K562 (cell line): ENCODE results near the gene CLPSL1. TPM values are rescaled to one million over a fixed set of nuclear protein-coding genes. Genes with fewer than 3 reads are reported as not detected.
"Not testable (repeated sequence)": the region's sequence is repeated elsewhere in the genome, so short reads cannot be mapped to it uniquely, and the experiment has no call there.

Experiments
- ATAC-seq: fragments of 200-7000 bp; cut with Tn5 transposase; 3 replicates; pipeline ENCODE4 v1.9.1; 2020; ENCODE audit warnings: moderate library complexity
- BruUV-seq: library from RNA; stranded (reverse); fragments of 400-500 nt; replicated peaks from 2 replicates; lab custom pipeline; 2021; lab: Mats Ljungman, UMichigan
- CTCF ChIA-PET: fragments of 300-600 bp; formaldehyde crosslinking; extraction: SDS; loops from one replicate; lab custom pipeline; 2021; ENCODE audit warnings: low intra/inter-chr PET ratio; lab: Yijun Ruan, JAX
- POLR2A ChIA-PET: fragments of 300-600, 350-650 bp; sonication (Branson Sonifier 250); formaldehyde crosslinking; extraction: SDS; loops from one replicate; lab custom pipeline; 2021; ENCODE audit warnings: antibody characterized with exemption, inconsistent platforms; lab: Yijun Ruan, JAX
- DNase-seq, 4 experiments: peaks; one replicate each; pipeline versions ENCODE4 v3.0.0 to v3.0.0-alpha.2; 2011 to 2018; ENCODE audit warnings: low spot score in 3 of 4, mixed read lengths in 3 of 4; ENCODE audit errors: extremely low read depth in 1 of 4
- FAIRE-seq: peaks from 2 replicates; lab custom pipeline; 2011; peaks lifted over from hg19 to GRCh38; lab: Jason Lieb, UNC
- H2AFZ ChIP-seq: 2 replicates; pipeline ENCODE4 v1.6.0; 2011; ENCODE audit warnings: low read depth, low read length, control low read depth, inconsistent platforms
- H3K27ac ChIP-seq: fragments of 200-600 bp; 3 replicates; pipeline ENCODE4 v1.8.0; 2011; ENCODE audit warnings: low read depth, mild to moderate bottlenecking, control low read depth, inconsistent platforms, low read length, moderate library complexity, mixed read lengths; ENCODE audit errors: extremely low read depth
- H3K27me3 ChIP-seq, 2 experiments: fragments of 300-600 bp in 1 of 2; 2 replicates in 1 of 2; 3 replicates in 1 of 2; pipeline versions ENCODE4 v1.6.0 to v1.8.0; 2011; ENCODE audit warnings: inconsistent platforms in 2 of 2, low read length in 2 of 2, mild to moderate bottlenecking in 1 of 2, mixed read lengths in 1 of 2, moderate library complexity in 1 of 2; ENCODE audit not compliant: control insufficient read depth in 2 of 2, insufficient read depth in 2 of 2
- H3K36me3 ChIP-seq: fragments of 300-600 bp; 3 replicates; pipeline ENCODE4 v1.8.0; 2011; ENCODE audit warnings: mild to moderate bottlenecking, low read length, inconsistent platforms; ENCODE audit not compliant: control insufficient read depth, insufficient read depth
- H3K4me1 ChIP-seq, 2 experiments: fragments of 200-600 bp in 1 of 2; replicated peaks in 1 of 2; 2 replicates in 1 of 2; 3 replicates in 1 of 2; pipeline versions ENCODE4 v1.5.1 to v1.8.0; 2011; ENCODE audit warnings: inconsistent platforms in 2 of 2, low read length in 2 of 2, mild to moderate bottlenecking in 1 of 2, mixed read lengths in 1 of 2, moderate library complexity in 1 of 2; ENCODE audit not compliant: control insufficient read depth in 2 of 2, insufficient read depth in 2 of 2
- H3K4me2 ChIP-seq: 2 replicates; pipeline ENCODE4 v1.6.1; 2011; ENCODE audit warnings: low read length, control low read depth, inconsistent platforms, mixed read lengths; ENCODE audit not compliant: insufficient read depth
- H3K4me3 ChIP-seq: fragments of 200-600 bp; sonication (generic), shearing (Covaris generic); 2 replicates; pipeline ENCODE4 v1.5.1; 2016; ENCODE audit warnings: control low read depth, inconsistent platforms
- H3K79me2 ChIP-seq: fragments of 200-600 bp; 3 replicates; pipeline ENCODE4 v1.8.0; 2011; ENCODE audit warnings: low read length, inconsistent platforms; ENCODE audit not compliant: control insufficient read depth, insufficient read depth
- H3K9ac ChIP-seq, 2 experiments: 2 replicates each; pipeline versions ENCODE4 v1.6.0 to v1.6.1; 2011; ENCODE audit warnings: low read depth in 2 of 2, low read length in 2 of 2, control low read depth in 1 of 2, inconsistent platforms in 1 of 2, mild to moderate bottlenecking in 1 of 2, mixed read lengths in 1 of 2; ENCODE audit not compliant: insufficient read depth in 1 of 2
- H3K9me1 ChIP-seq: one replicate; pipeline ENCODE4 v1.6.0; 2011; ENCODE audit warnings: inconsistent platforms, mild to moderate bottlenecking, low read length, moderate library complexity; ENCODE audit not compliant: control insufficient read depth, insufficient read depth
- H3K9me3 ChIP-seq: replicated peaks from 2 replicates; pipeline ENCODE4 v1.5.1; 2011; ENCODE audit warnings: low read depth, low read length, inconsistent platforms; ENCODE audit not compliant: control insufficient read depth, insufficient read depth
- H4K20me1 ChIP-seq: replicated peaks from 2 replicates; pipeline ENCODE4 v1.6.1; 2011; ENCODE audit warnings: low read length, inconsistent platforms, mixed read lengths; ENCODE audit not compliant: control insufficient read depth, insufficient read depth
- MEF2D ChIP-seq: conservative IDR thresholded peaks from 2 replicates; pipeline ENCODE4 v1.6.1; 2016; ENCODE audit warnings: low read depth, missing genetic modification characterization, missing compliant biosample characterization
- ZC3H11A ChIP-seq: IDR thresholded peaks from 2 replicates; pipeline ENCODE4 v1.6.1; 2012; ENCODE audit warnings: low read depth, low read length, improper control_type of control experiment
- ZNF316 ChIP-seq: fragments of 450-650 bp; IDR thresholded peaks from 2 replicates; pipeline ENCODE4 v1.6.1; 2016
- ZNF668 ChIP-seq: fragments of 250-450 bp; sonication (Bioruptor Pico); IDR thresholded peaks from 2 replicates; pipeline ENCODE4 v1.8.0; 2022; ENCODE audit warnings: mild to moderate bottlenecking, inconsistent platforms
- WGBS: fragments of 100-300 bp; shearing (Covaris generic); methylation state at CpG from one replicate; pipeline ENCODE4 v1.1.6; 2016; ENCODE audit warnings: low coverage, mixed read lengths; ENCODE audit not compliant: insufficient coverage; ENCODE audit errors: missing lambda C conversion rate; 5-methylcytosine and 5-hydroxymethylcytosine counted together
- in situ Hi-C: fragments of 300-500 bp; cut with MboI; formaldehyde crosslinking; loops from 4 replicates; pipeline ENCODE4 v1.15.0; 2018; ENCODE audit warnings: inconsistent platforms, mixed read lengths
- intact Hi-C: fragments of 100-400 bp; cut with micrococcal nuclease; formaldehyde crosslinking; loops from 2 replicates; pipeline ENCODE4 v1.14.2; 2022
- polyA plus RNA-seq, 8 experiments: library from polyadenylated mRNA; depleted of rRNA in 4 of 8; stranded (reverse) in 5 of 8; unstranded in 3 of 8; fragments of >200 nt; fragmentation: Nextera tagmentation in 2 of 8; fragmentation: Illumina TruSeq in 1 of 8; extraction: Ambion mirVana in 2 of 8; extraction: Trizol in 1 of 8; gene quantifications; 2 replicates each; pipeline versions ENCODE4 v1.2.1 to v1.2.3, GENCODE V29; 2011 to 2014; ENCODE audit warnings: inconsistent platforms in 1 of 8, missing spikeins in 1 of 8
- total RNA-seq, 7 experiments: library from RNA; depleted of rRNA in 6 of 7; stranded (reverse); fragments of >200 nt in 6 of 7; fragmentation: Illumina TruSeq in 2 of 7; extraction: Trizol in 2 of 7; gene quantifications; 2 replicates each; pipeline versions ENCODE4 v1.2.1 to v1.2.3, GENCODE V29; 2011 to 2021; ENCODE audit warnings: low replicate concordance in 1 of 7

The CLPSL1 gene
- total and polyA plus RNA-seq, 9 of the 15 experiments (the other 6 are each of a cell fraction or from before 2014, with no cell fraction given), result not detected

DNA sequence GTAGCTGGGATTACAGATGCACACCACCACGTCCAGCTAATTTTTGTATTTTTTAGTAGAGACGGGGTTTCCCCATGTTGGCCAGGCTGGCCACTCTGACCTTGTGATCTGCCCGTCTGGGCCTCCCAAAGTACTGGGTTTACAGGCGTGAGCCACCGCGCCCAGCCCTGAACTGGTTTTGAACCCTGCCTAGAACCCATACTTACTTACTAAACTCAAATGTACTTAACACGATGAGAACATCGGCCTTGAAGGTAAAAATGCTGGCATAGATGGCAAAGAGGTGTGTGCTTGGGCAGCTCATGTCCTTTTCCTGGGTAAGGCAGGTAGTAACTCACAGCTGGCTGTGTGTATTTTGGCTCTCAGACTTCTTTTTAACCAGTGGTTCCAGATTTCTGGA is 47.2 kb upstream of the CLPSL1 start:
- intact Hi-C loops, result loop anchor here (10.0 kb wide), 1 partner anchor 361 kb away; no protein-coding TSS in a partner anchor
- peaks cover 35 to 53% of the 10 kb centered on the region in 2 experiments for H3K4me1 ChIP-seq

DNA sequence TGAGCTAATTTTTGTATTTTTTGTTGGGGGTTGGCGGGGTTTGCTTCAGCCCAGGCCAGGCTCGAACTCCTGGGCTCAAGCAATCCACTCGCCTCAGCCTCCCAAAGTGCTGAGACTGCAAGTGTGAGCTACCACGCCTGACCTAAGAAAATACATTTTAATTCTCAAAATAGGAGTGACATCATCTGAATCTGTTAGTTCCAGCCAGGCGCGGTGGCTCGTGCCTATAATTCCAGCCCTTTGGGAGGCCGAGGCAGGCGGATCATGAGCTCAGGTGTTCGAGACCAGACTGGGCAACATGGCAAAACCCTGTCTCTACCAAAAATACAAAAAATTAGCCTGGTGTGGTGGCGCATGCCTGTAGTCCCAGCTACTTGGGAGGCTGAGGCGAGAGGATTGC is 46.5 kb upstream of the CLPSL1 start:
- TF ChIP-seq ZNF316, result peak; percentile 32; the same call in 1 of the 2 replicates
- TF ChIP-seq, all 486 proteins: peak for 1; not testable (repeated sequence) for 485
- H3K4me1 ChIP-seq, result peaks cover 28 to 46% of the 10 kb centered on the region in 2 experiments
- H3K36me3 ChIP-seq, H3K9me1 ChIP-seq, H3K27ac ChIP-seq, H3K9me3 ChIP-seq, DNase-seq, H3K9ac ChIP-seq, FAIRE-seq, H2AFZ ChIP-seq, ATAC-seq, H3K27me3 ChIP-seq, H3K4me2 ChIP-seq, H3K4me3 ChIP-seq, in situ Hi-C loops, H3K79me2 ChIP-seq, H4K20me1 ChIP-seq, BruUV-seq: not testable (repeated sequence)
- intact Hi-C loops, result loop anchor here (10.0 kb wide), 1 partner anchor 360 kb away; no protein-coding TSS in a partner anchor
- WGBS, result 89% methylated on average over 12 of the region's 12 CpGs
- CTCF ChIA-PET, result interaction anchor here (8.4 kb wide), 1 partner anchor 149 kb away, joined by 195 read pairs; no protein-coding TSS in a partner anchor
- POLR2A ChIA-PET, result interaction anchor here (0.5 to 1.5 kb wide), 5 partner anchors 9 to 217 kb away, joined by 3 to 5 read pairs (median 3); no protein-coding TSS in a partner anchor

More for the DNA sequence above, 47.2 kb upstream of the CLPSL1 start:
- in situ Hi-C loops, result no loop called here
- Histone ChIP-seq H3K27ac (no peak overlapping the region), H3K9me3 (no peaks in the 10 kb centered on the region), H3K36me3 (no peaks in the 10 kb centered on the region), H4K20me1 (no peaks in the 10 kb centered on the region)
- CTCF ChIA-PET, result interaction anchor here (8.4 kb wide), 1 partner anchor 148 kb away, joined by 195 read pairs; no protein-coding TSS in a partner anchor
- no peak for DNase-seq
- no peak for FAIRE-seq
- no peak for TF ChIP-seq ZC3H11A
- TF ChIP-seq MEF2D (tag), result no peak
- TF ChIP-seq ZNF668 (CRISPR knock-in tag), result no peak
- TF ChIP-seq, all 486 proteins: peak for 0
- no peak overlapping the region for H2AFZ ChIP-seq
- POLR2A ChIA-PET, result interaction anchor here (0.5 to 1.5 kb wide), 6 partner anchors 8 to 230 kb away, joined by 3 to 5 read pairs (median 3); no protein-coding TSS in a partner anchor
- H3K9me1 ChIP-seq, result no peaks in the 10 kb centered on the region
- H3K79me2 ChIP-seq, result no peaks in the 10 kb centered on the region; the same call in 2 of the 3 replicates
- no peak overlapping the region for H3K4me2 ChIP-seq
- ATAC-seq, result no peak
- H3K4me3 ChIP-seq, result no peak overlapping the region
- BruUV-seq, result no TSS peak
- WGBS, result 88% methylated on average over 8 of the region's 8 CpGs
- no peaks in the 10 kb centered on the region for H3K27me3 ChIP-seq
- H3K9ac ChIP-seq, result no peak overlapping the region; a peak in 1 of 4 replicates
